HG03175 (cell line): ENCODE measurements around the gene IL1RAPL2.

Source experiments
- ATAC-seq: cut with Tn5 transposase; IDR thresholded peaks from one replicate; pipeline ENCODE4 v1.9.1; 2021; ENCODE audit warnings: mild to moderate bottlenecking, moderate library complexity; ENCODE audit not compliant: unreplicated experiment

The IL1RAPL2 gene

GRCh38 chrX:105349476-105349875, 783.5 kb downstream of the IL1RAPL2 start:
- ATAC-seq: no peak

- ATAC-seq: no peak
Measured at GRCh38 chrX:105375816-105376215, 809.8 kb downstream of the IL1RAPL2 start.

- no peak for ATAC-seq
Measured at GRCh38 chrX:105424729-105425128, 858.7 kb downstream of the IL1RAPL2 start.

- no peak for ATAC-seq
Measured at GRCh38 chrX:105451401-105451800, 885.4 kb downstream of the IL1RAPL2 start.

GRCh38 chrX:105458846-105459245, 892.8 kb downstream of the IL1RAPL2 start:
- no peak for ATAC-seq

GRCh38 chrX:105460376-105460775, 894.4 kb downstream of the IL1RAPL2 start:
- no peak for ATAC-seq

GRCh38 chrX:105461016-105461415, 895.0 kb downstream of the IL1RAPL2 start:
- ATAC-seq: no peak

- ATAC-seq: no peak
Measured at GRCh38 chrX:105462186-105462585, 896.2 kb downstream of the IL1RAPL2 start.

GRCh38 chrX:105463473-105463872, 897.5 kb downstream of the IL1RAPL2 start:
- ATAC-seq: no peak

GRCh38 chrX:105464618-105465017, 898.6 kb downstream of the IL1RAPL2 start:
- ATAC-seq: no peak

GRCh38 chrX:105468741-105469140, 902.7 kb downstream of the IL1RAPL2 start:
- ATAC-seq: no peak

GRCh38 chrX:105471597-105471996, 905.6 kb downstream of the IL1RAPL2 start:
- ATAC-seq: no peak

GRCh38 chrX:105475801-105476200, 909.8 kb downstream of the IL1RAPL2 start:
- ATAC-seq: no peak

- ATAC-seq: no peak
Measured at GRCh38 chrX:105477351-105477750, 911.4 kb downstream of the IL1RAPL2 start.

- no peak for ATAC-seq
Measured at GRCh38 chrX:105480646-105481310, 914.8 kb downstream of the IL1RAPL2 start.

- no peak for ATAC-seq
Measured at GRCh38 chrX:105483011-105483410, 917.0 kb downstream of the IL1RAPL2 start.

- no peak for ATAC-seq
Measured at GRCh38 chrX:105488716-105489115, 922.7 kb downstream of the IL1RAPL2 start.

GRCh38 chrX:105495376-105495775, 929.4 kb downstream of the IL1RAPL2 start:
- ATAC-seq: no peak

GRCh38 chrX:105502336-105502735, 936.3 kb downstream of the IL1RAPL2 start:
- ATAC-seq: no peak

GRCh38 chrX:105515561-105515960, 949.6 kb downstream of the IL1RAPL2 start:
- no peak for ATAC-seq

- ATAC-seq: no peak
Measured at GRCh38 chrX:105526431-105526830, 960.4 kb downstream of the IL1RAPL2 start.

- no peak for ATAC-seq
Measured at GRCh38 chrX:105527759-105528158, 961.8 kb downstream of the IL1RAPL2 start.

- no peak for ATAC-seq
Measured at GRCh38 chrX:105533951-105534350, 968.0 kb downstream of the IL1RAPL2 start.
